Lower leg skin (tissue), 4 donors: ENCODE measurements around the gene DCP1B. TPM values are rescaled to one million over a fixed set of nuclear protein-coding genes. Genes with fewer than 3 reads are reported as not detected.
"Not testable (repeated sequence)": the region's sequence is repeated elsewhere in the genome, so short reads cannot be mapped to it uniquely, and the experiment has no call there.

Experiments
- DNase-seq, 2 donors: peaks; one replicate each; pipeline ENCODE4 v3.0.0-alpha.2; 2019; ENCODE audit warnings: low spot score in 2 of 2
- H3K4me3 ChIP-seq: fragments of 200-600 bp; sonication (generic); 2 replicates; pipeline ENCODE4 v1.5.1; 2017; ENCODE audit warnings: mild to moderate bottlenecking, low read depth; ENCODE audit not compliant: poor library complexity, severe bottlenecking
- CTCF ChIP-seq, 3 donors: fragments of 450-650 bp; IDR thresholded peaks; one replicate each; pipeline ENCODE4 v1.5.1; 2016; ENCODE audit warnings: antibody characterized with exemption in 3 of 3, mild to moderate bottlenecking in 3 of 3, moderate library complexity in 2 of 3
- POLR2A ChIP-seq, 2 donors: fragments of 450-650 bp; IDR thresholded peaks; one replicate each; pipeline ENCODE4 v1.6.1; 2016 to 2017; ENCODE audit warnings: antibody characterized with exemption in 2 of 2, mild to moderate bottlenecking in 1 of 2, moderate library complexity in 1 of 2
- WGBS, 2 donors: methylation state at CpG; one replicate each; pipeline ENCODE4 v1.1.5; 2018; 5-methylcytosine and 5-hydroxymethylcytosine counted together
- intact Hi-C: fragments of 100-400 bp; cut with DNase I; formaldehyde crosslinking; loops from one replicate; pipeline ENCODE4 v1.15.0; 2023; ENCODE audit warnings: low total_unique reads
- total RNA-seq, 4 donors: library from RNA; depleted of rRNA; stranded (reverse); fragments of >200 nt; gene quantifications; one replicate each; pipeline ENCODE4 v1.1.0, GENCODE V29; 2016

Gene DCP1B
- total RNA-seq, 4 donors from 2014 or later = 10.9 to 15.1 (median 13.5) TPM

- no peak for DNase-seq
- no peak overlapping the region for H3K4me3 ChIP-seq
- WGBS, 2 donors = 33 to 42% methylated on average over 12 to 15 of the region's 15 CpGs
- TF ChIP-seq CTCF (IDR thresholded peaks at IDR 0.05) (no peak), POLR2A (IDR thresholded peaks at IDR 0.05) (no peak)
- intact Hi-C loops = no loop called here
Observed at GRCh38 chr12:1949771-1950470, 54.3 kb downstream of the DCP1B start.

- DNase-seq = peak in 1 of 2 donors; percentile 81
- TF ChIP-seq POLR2A (IDR thresholded peaks at IDR 0.05) (no peak), CTCF (IDR thresholded peaks at IDR 0.05) (no peak)
- intact Hi-C loops = no loop called here
- H3K4me3 ChIP-seq = no peak overlapping the region
- WGBS, 2 donors = 80 to 83% methylated on average over 11 of the region's 11 CpGs
Observed at GRCh38 chr12:1948883-1949282, 55.4 kb downstream of the DCP1B start.

- TF ChIP-seq POLR2A (IDR thresholded peaks at IDR 0.05) = no peak
- no peak for TF ChIP-seq CTCF (IDR thresholded peaks at IDR 0.05)
- intact Hi-C loops = no loop called here
- H3K4me3 ChIP-seq = no peak overlapping the region
- DNase-seq = no peak
- WGBS, 2 donors = 35 to 72% methylated on average over 1 of the region's 1 CpG
Observed at GRCh38 chr12:1947081-1947480, 57.2 kb downstream of the DCP1B start.

- 91 to 97% methylated on average over 3 of the region's 3 CpGs for WGBS, 2 donors
- intact Hi-C loops = no loop called here
- no peak for DNase-seq
- no peak overlapping the region for H3K4me3 ChIP-seq
- TF ChIP-seq POLR2A (IDR thresholded peaks at IDR 0.05) = no peak
- TF ChIP-seq CTCF (IDR thresholded peaks at IDR 0.05) = no peak
Observed at GRCh38 chr12:1946296-1946695, 58.0 kb downstream of the DCP1B start.

GRCh38 chr12:1945502-1945901, 58.8 kb downstream of the DCP1B start:
- intact Hi-C loops, H3K4me3 ChIP-seq, DNase-seq: not testable (repeated sequence)
- WGBS, 2 donors = 96 to 97% methylated on average over 5 of the region's 5 CpGs

- 30 to 32% methylated on average over 16 of the region's 16 CpGs for WGBS, 2 donors
- TF ChIP-seq POLR2A (IDR thresholded peaks at IDR 0.05) (no peak), CTCF (IDR thresholded peaks at IDR 0.05) (peak in 1 of 3 donors; percentile 95)
- intact Hi-C loops = loop anchor here (5.0 kb wide), 2 partner anchors 143 to 303 kb away; no protein-coding TSS in a partner anchor
- H3K4me3 ChIP-seq = no peak overlapping the region
- peak; percentile 82 to 98 for DNase-seq
Observed at GRCh38 chr12:1939801-1940607, 64.3 kb downstream of the DCP1B start.
